CD4-positive, alpha-beta T cell (primary cell): Measurements from ENCODE around the gene PLSCR1. TPM values are rescaled to one million over a fixed set of nuclear protein-coding genes. Genes with fewer than 3 reads are reported as not detected.

Experiments used
- ATAC-seq: fragments of 200-7000 bp; cut with Tn5 transposase; one replicate; pipeline ENCODE4 v1.10.0; 2022; ENCODE audit warnings: mild to moderate bottlenecking; ENCODE audit not compliant: poor library complexity
- CTCF ChIA-PET: fragments of 350-600 bp; sonication (Branson Sonifier 250); formaldehyde crosslinking; loops from one replicate; lab custom pipeline; 2021; ENCODE audit warnings: antibody characterized with exemption, inconsistent platforms; lab: Charles Lee
- POLR2A ChIA-PET: fragments of 350-600 bp; sonication (Branson Sonifier 250); formaldehyde crosslinking; loops from one replicate; lab custom pipeline; 2021; ENCODE audit warnings: antibody characterized with exemption, inconsistent platforms; lab: Charles Lee
- DNase-seq, 14 experiments: peaks; one replicate each; pipeline ENCODE4 v3.0.0-alpha.2; 2013 to 2020; ENCODE audit warnings: mixed read lengths in 2 of 14
- H3K27ac ChIP-seq, 2 donors: one replicate each; pipeline versions ENCODE4 v1.5.1 to v1.7.0; 2013; ENCODE audit warnings: low read length in 2 of 2, low read depth in 1 of 2, mild to moderate bottlenecking in 1 of 2
- H3K27me3 ChIP-seq, 2 experiments: 1 replicate in 1 of 2; 2 replicates in 1 of 2; pipeline versions ENCODE4 v1.6.1 to v1.7.0; 2013; ENCODE audit warnings: low read length in 2 of 2, control low read depth in 1 of 2, mild to moderate bottlenecking in 1 of 2, moderate library complexity in 1 of 2; ENCODE audit not compliant: insufficient read depth in 2 of 2, control insufficient read depth in 1 of 2
- H3K36me3 ChIP-seq: one replicate; pipeline ENCODE4 v1.6.1; 2013; ENCODE audit warnings: low read length, control low read depth; ENCODE audit not compliant: insufficient read depth
- H3K4me1 ChIP-seq: one replicate; pipeline ENCODE4 v1.6.1; 2013; ENCODE audit warnings: low read length, control low read depth; ENCODE audit not compliant: insufficient read depth
- H3K4me3 ChIP-seq: one replicate; pipeline ENCODE4 v1.5.1; 2013; ENCODE audit warnings: mild to moderate bottlenecking, low read length, moderate library complexity
- H3K9me3 ChIP-seq, 2 experiments: 1 replicate in 1 of 2; 2 replicates in 1 of 2; pipeline versions ENCODE4 v1.6.1 to v1.7.0; 2013; ENCODE audit warnings: low read length in 2 of 2, mild to moderate bottlenecking in 2 of 2, control low read depth in 1 of 2, moderate library complexity in 1 of 2; ENCODE audit not compliant: control insufficient read depth in 1 of 2, insufficient read depth in 1 of 2
- H3K27ac Mint-ChIP-seq: one replicate; pipeline ENCODE4 v1.8.0; 2020; ENCODE audit warnings: mixed read lengths
- H3K27me3 Mint-ChIP-seq: one replicate; pipeline ENCODE4 v1.8.0; 2021; ENCODE audit warnings: mixed read lengths
- H3K36me3 Mint-ChIP-seq: one replicate; pipeline ENCODE4 v1.8.0; 2021; ENCODE audit warnings: low read depth, mixed read lengths
- H3K4me1 Mint-ChIP-seq: one replicate; pipeline ENCODE4 v1.8.0; 2021; ENCODE audit warnings: low read depth, mixed read lengths
- H3K4me3 Mint-ChIP-seq: one replicate; pipeline ENCODE4 v1.8.0; 2020; ENCODE audit warnings: mild to moderate bottlenecking, mixed read lengths
- H3K9me3 Mint-ChIP-seq: one replicate; pipeline ENCODE4 v1.8.0; 2020; ENCODE audit warnings: mixed read lengths
- CTCF ChIP-seq: fragments of 200-600 bp; IDR thresholded peaks from one replicate; pipeline ENCODE4 v1.8.0; 2022; ENCODE audit warnings: antibody characterized with exemption, mild to moderate bottlenecking
- intact Hi-C, 2 experiments: fragments of 100-400 bp; cut with DNase I in 1 of 2; cut with micrococcal nuclease in 1 of 2; formaldehyde crosslinking; loops; one replicate each; pipeline versions ENCODE4 v1.15.1 to v1.9.0; 2023 to 2025; cut with DNase I, micrococcal nuclease
- total RNA-seq, 174 experiments: library from RNA in 2 of 174; stranded (reverse) in 2 of 174; gene quantifications; one replicate each; pipeline ENCODE4 v1.2.3 and lab custom pipeline; 2021 to 2026

Gene PLSCR1
- total RNA-seq, 2 experiments from 2014 or later: 8.2 to 8.3 TPM

GRCh38 chr3:146544929-146545528, 622 bp upstream of the PLSCR1 start:
- Mint-ChIP-seq H3K4me3 (peak overlapping the region; percentile 95), H3K27ac (peak overlapping the region; percentile 78), H3K27me3 (no peaks in the 10 kb centered on the region), H3K36me3 (peaks cover 9% of the 10 kb centered on the region), H3K9me3 (no peaks in the 10 kb centered on the region), H3K4me1 (peaks cover 63% of the 10 kb centered on the region)
- ATAC-seq (peak; percentile 12), DNase-seq (no peak)
- Histone ChIP-seq H3K9me3 (no peaks in the 10 kb centered on the region), H3K4me3 (peak overlapping the region; percentile 83), H3K4me1 (peaks cover 8% of the 10 kb centered on the region), H3K36me3 (no peaks in the 10 kb centered on the region), H3K27me3 (no peaks in the 10 kb centered on the region), H3K27ac (no peak overlapping the region)
- POLR2A ChIA-PET: interaction anchor here (0.9 to 2.9 kb wide), 2 partner anchors 30 to 76 kb away, joined by 3 to 28 read pairs; partner anchors contain the start of gene PLSCR2
- CTCF ChIA-PET: no interaction called here
- intact Hi-C loops: loop anchor here in 1 of 2 experiments (5.0 kb wide), 1 partner anchor 78 kb away; the partner anchor contains the start of gene PLSCR2
- TF ChIP-seq CTCF: no peak

GRCh38 chr3:146543461-146544001, 876 bp downstream of the PLSCR1 start:
- CTCF ChIA-PET: interaction anchor here (1.0 kb wide), 1 partner anchor 354 kb away, joined by 3 read pairs; no protein-coding TSS in a partner anchor
- DNase-seq: peak in 2 of 14 experiments; percentile 7 to 11
- H3K4me3 Mint-ChIP-seq: peak overlapping the region; percentile 95

GRCh38 chr3:146542978-146543377, 1.4 kb downstream of the PLSCR1 start:
- CTCF ChIA-PET: interaction anchor here (1.0 kb wide), 1 partner anchor 353 kb away, joined by 3 read pairs; no protein-coding TSS in a partner anchor
- intact Hi-C loops: loop anchor here (2.0 to 5.0 kb wide), 2 partner anchors 74 to 76 kb away; partner anchors contain the start of gene PLSCR2 (in 2 of the 2)
- Histone ChIP-seq H3K27ac (no peak overlapping the region), H3K27me3 (no peaks in the 10 kb centered on the region), H3K9me3 (no peaks in the 10 kb centered on the region), H3K4me3 (peak overlapping the region; percentile 83), H3K36me3 (no peaks in the 10 kb centered on the region), H3K4me1 (peaks cover 8% of the 10 kb centered on the region)
- no peak for DNase-seq
- no peak for TF ChIP-seq CTCF
- POLR2A ChIA-PET: interaction anchor here (0.7 to 2.9 kb wide), 6 partner anchors 10 to 74 kb away, joined by 3 to 28 read pairs (median 3); partner anchors contain the start of gene PLSCR2
- Mint-ChIP-seq H3K27ac (peak overlapping the region; percentile 78), H3K9me3 (no peaks in the 10 kb centered on the region), H3K36me3 (peaks cover 9% of the 10 kb centered on the region), H3K4me3 (peak overlapping the region; percentile 95), H3K4me1 (peaks cover 70% of the 10 kb centered on the region), H3K27me3 (no peaks in the 10 kb centered on the region)
- ATAC-seq: no peak

More at GRCh38 chr3:146543461-146544001, 876 bp downstream of the PLSCR1 start:
- no peaks in the 10 kb centered on the region for H3K27me3 Mint-ChIP-seq
- peak overlapping the region; percentile 78 for H3K27ac Mint-ChIP-seq
- POLR2A ChIA-PET: interaction anchor here (0.7 to 2.9 kb wide), 6 partner anchors 11 to 74 kb away, joined by 3 to 28 read pairs (median 3); partner anchors contain the start of gene PLSCR2
- no peak for TF ChIP-seq CTCF
- peak; percentile 15 for ATAC-seq
- Histone ChIP-seq H3K27ac (no peak overlapping the region), H3K4me1 (peaks cover 8% of the 10 kb centered on the region), H3K27me3 (no peaks in the 10 kb centered on the region), H3K9me3 (no peaks in the 10 kb centered on the region), H3K36me3 (no peaks in the 10 kb centered on the region), H3K4me3 (peak overlapping the region; percentile 83)
- no peaks in the 10 kb centered on the region for H3K9me3 Mint-ChIP-seq
- peaks cover 9% of the 10 kb centered on the region for H3K36me3 Mint-ChIP-seq
- peaks cover 70% of the 10 kb centered on the region for H3K4me1 Mint-ChIP-seq
- intact Hi-C loops: loop anchor here (2.0 to 5.0 kb wide), 2 partner anchors 75 to 76 kb away; partner anchors contain the start of gene PLSCR2 (in 2 of the 2)
